ENCODE measurements around the gene FRMD4A.

DNA sequence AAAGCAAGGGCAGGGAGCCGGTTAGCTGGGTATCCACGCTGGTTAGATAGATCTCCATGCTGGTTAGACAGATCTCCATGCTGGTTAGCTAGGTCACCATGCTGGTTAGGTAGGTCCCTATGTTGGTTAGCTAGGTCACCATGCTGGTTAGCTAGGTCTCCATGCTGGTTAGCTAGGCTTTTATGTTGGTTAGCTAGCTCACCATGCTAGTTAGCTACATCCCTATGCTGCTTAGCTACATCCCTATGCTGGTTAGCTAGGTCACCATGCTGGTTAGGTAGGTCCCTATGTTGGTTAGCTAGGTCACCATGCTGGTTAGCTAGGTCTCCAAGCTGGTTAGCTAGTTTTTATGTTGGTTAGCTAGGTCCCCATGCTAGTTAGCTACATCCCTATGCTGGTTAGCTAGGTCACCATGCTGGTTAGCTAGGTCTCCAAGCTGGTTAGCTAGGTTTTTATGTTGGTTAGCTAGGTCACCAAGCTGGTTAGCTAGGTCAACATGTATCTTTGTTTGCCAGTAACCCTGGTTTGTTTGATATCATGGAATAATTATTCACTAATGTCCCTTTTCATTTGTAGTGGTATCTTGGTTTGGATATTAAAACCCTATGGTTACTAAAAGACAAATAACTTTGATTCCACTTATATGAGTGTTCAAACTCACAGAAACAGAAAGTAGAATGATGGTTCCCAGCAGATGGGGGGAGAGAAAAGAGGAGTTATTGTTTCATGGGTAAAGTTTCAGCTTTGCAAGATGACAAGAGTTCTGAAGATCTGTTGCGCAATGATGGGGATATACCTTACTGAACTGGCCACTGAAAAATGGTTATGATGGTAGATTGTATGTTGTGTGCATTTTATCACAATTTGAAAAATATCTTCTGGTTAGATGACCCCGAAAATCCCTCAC is 607.7 kb downstream of the FRMD4A start:
- TF ChIP-seq, protein P1, sequence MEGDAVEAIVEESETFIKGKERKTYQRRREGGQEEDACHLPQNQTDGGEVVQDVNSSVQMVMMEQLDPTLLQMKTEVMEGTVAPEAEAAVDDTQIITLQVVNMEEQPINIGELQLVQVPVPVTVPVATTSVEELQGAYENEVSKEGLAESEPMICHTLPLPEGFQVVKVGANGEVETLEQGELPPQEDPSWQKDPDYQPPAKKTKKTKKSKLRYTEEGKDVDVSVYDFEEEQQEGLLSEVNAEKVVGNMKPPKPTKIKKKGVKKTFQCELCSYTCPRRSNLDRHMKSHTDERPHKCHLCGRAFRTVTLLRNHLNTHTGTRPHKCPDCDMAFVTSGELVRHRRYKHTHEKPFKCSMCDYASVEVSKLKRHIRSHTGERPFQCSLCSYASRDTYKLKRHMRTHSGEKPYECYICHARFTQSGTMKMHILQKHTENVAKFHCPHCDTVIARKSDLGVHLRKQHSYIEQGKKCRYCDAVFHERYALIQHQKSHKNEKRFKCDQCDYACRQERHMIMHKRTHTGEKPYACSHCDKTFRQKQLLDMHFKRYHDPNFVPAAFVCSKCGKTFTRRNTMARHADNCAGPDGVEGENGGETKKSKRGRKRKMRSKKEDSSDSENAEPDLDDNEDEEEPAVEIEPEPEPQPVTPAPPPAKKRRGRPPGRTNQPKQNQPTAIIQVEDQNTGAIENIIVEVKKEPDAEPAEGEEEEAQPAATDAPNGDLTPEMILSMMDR (IDR thresholded peaks at IDR 0.05) = no peak
- TF ChIP-seq POLR2A (IDR thresholded peaks at IDR 0.05) = no peak
